GM18505 (cell line): Measurements from ENCODE around the gene HAT1.

Experiments
- ATAC-seq: cut with Tn5 transposase; IDR thresholded peaks from one replicate; pipeline ENCODE4 v1.9.1; 2021; ENCODE audit not compliant: unreplicated experiment
- POLR2A ChIP-seq: IDR thresholded peaks from 4 replicates; pipeline ENCODE4 v1.6.1; 2011; ENCODE audit warnings: borderline replicate concordance; ENCODE audit not compliant: insufficient read depth, insufficient read length; ENCODE audit errors: extremely low read depth

HAT1 gene

GRCh38 chr2:171943869-171944268 lies 21.6 kb downstream of the HAT1 start:
- TF ChIP-seq POLR2A: no peak
- ATAC-seq: no peak

- no peak for ATAC-seq
- no peak for TF ChIP-seq POLR2A
Observed at GRCh38 chr2:171952276-171952675, 30.0 kb downstream of the HAT1 start.

GRCh38 chr2:171952748-171953147 lies 30.5 kb downstream of the HAT1 start:
- no peak for ATAC-seq
- TF ChIP-seq POLR2A: no peak

- ATAC-seq: no peak
- no peak for TF ChIP-seq POLR2A
Observed at GRCh38 chr2:171956135-171956825, 34.0 kb downstream of the HAT1 start.

GRCh38 chr2:171957061-171957460 lies 34.8 kb downstream of the HAT1 start:
- TF ChIP-seq POLR2A: no peak

GRCh38 chr2:171958475-171958874 lies 36.2 kb downstream of the HAT1 start:
- TF ChIP-seq POLR2A: no peak
- no peak for ATAC-seq

More at GRCh38 chr2:171957061-171957460, 34.8 kb downstream of the HAT1 start:
- ATAC-seq: no peak

- TF ChIP-seq POLR2A: no peak
- ATAC-seq: no peak
Observed at GRCh38 chr2:171959998-171960397, 37.7 kb downstream of the HAT1 start.

GRCh38 chr2:171960570-171960969 lies 38.3 kb downstream of the HAT1 start:
- ATAC-seq: no peak
- no peak for TF ChIP-seq POLR2A

- no peak for ATAC-seq
- TF ChIP-seq POLR2A: no peak
Observed at GRCh38 chr2:171963198-171963597, 40.9 kb downstream of the HAT1 start.

GRCh38 chr2:171964308-171964707 lies 42.0 kb downstream of the HAT1 start:
- ATAC-seq: no peak
- TF ChIP-seq POLR2A: no peak

- TF ChIP-seq POLR2A: no peak
- no peak for ATAC-seq
Observed at GRCh38 chr2:171965238-171965637, 43.0 kb downstream of the HAT1 start.

- TF ChIP-seq POLR2A: no peak
- ATAC-seq: no peak
Observed at GRCh38 chr2:171965661-171966060, 43.4 kb downstream of the HAT1 start.

GRCh38 chr2:171966235-171966634 lies 44.0 kb downstream of the HAT1 start:
- no peak for ATAC-seq
- TF ChIP-seq POLR2A: no peak

- ATAC-seq: no peak
- no peak for TF ChIP-seq POLR2A
Observed at GRCh38 chr2:171966688-171967087, 44.4 kb downstream of the HAT1 start.

- ATAC-seq: no peak
Observed at GRCh38 chr2:171968509-171968908, 46.2 kb downstream of the HAT1 start.

More at GRCh38 chr2:171968509-171968908, 46.2 kb downstream of the HAT1 start:
- TF ChIP-seq POLR2A: no peak
